Aorta (tissue), 5 donors: ENCODE measurements around the gene HOXD8. TPM values are rescaled to one million over a fixed set of nuclear protein-coding genes. Genes with fewer than 3 reads are reported as not detected.

Experiments used
- ATAC-seq: fragments of 200-7000 bp; cut with Tn5 transposase; one replicate; pipeline ENCODE4 v1.9.1; 2022; ENCODE audit warnings: moderate library complexity; ENCODE audit not compliant: low FRiP score
- DNase-seq, 2 donors: peaks; one replicate each; pipeline ENCODE4 v3.0.0-alpha.2; 2020
- H3K27ac ChIP-seq, 2 donors: one replicate each; pipeline ENCODE4 v1.5.1; 2013; ENCODE audit warnings: low read length in 2 of 2, mild to moderate bottlenecking in 2 of 2, moderate library complexity in 2 of 2, control low read depth in 1 of 2, inconsistent platforms in 1 of 2, low read depth in 1 of 2
- H3K27me3 ChIP-seq, 2 donors: one replicate each; pipeline ENCODE4 v1.6.1; 2013; ENCODE audit warnings: control low read depth in 1 of 2, low read length in 1 of 2, mild to moderate bottlenecking in 1 of 2, moderate library complexity in 1 of 2; ENCODE audit not compliant: insufficient read depth in 2 of 2, control insufficient read depth in 1 of 2
- H3K36me3 ChIP-seq, 2 donors: one replicate each; pipeline ENCODE4 v1.6.1; 2013; ENCODE audit warnings: control low read depth in 1 of 2, low read length in 1 of 2, mild to moderate bottlenecking in 1 of 2; ENCODE audit not compliant: insufficient read depth in 2 of 2, control insufficient read depth in 1 of 2
- H3K4me1 ChIP-seq, 2 donors: one replicate each; pipeline ENCODE4 v1.6.1; 2013; ENCODE audit warnings: low read length in 2 of 2, control low read depth in 1 of 2, mild to moderate bottlenecking in 1 of 2, moderate library complexity in 1 of 2; ENCODE audit not compliant: insufficient read depth in 2 of 2, control insufficient read depth in 1 of 2
- H3K4me3 ChIP-seq, 2 donors: one replicate each; pipeline ENCODE4 v1.5.1; 2013; ENCODE audit warnings: low read length in 2 of 2, control low read depth in 1 of 2, mild to moderate bottlenecking in 1 of 2
- H3K9me3 ChIP-seq: one replicate; pipeline ENCODE4 v1.6.1; 2013; ENCODE audit warnings: mild to moderate bottlenecking, low read length; ENCODE audit not compliant: control insufficient read depth
- WGBS, 2 donors: extraction: QIAGEN DNeasy Blood & Tissue Kit; methylation state at CpG; one replicate each; pipeline ENCODE4 v1.1.7; 2013; 5-methylcytosine and 5-hydroxymethylcytosine counted together
- intact Hi-C, 2 donors: fragments of 100-400 bp; cut with DNase I; formaldehyde crosslinking; loops; one replicate each; pipeline versions ENCODE4 v1.14.2 to v1.15.0; 2022
- polyA plus RNA-seq, 2 donors: library from polyadenylated mRNA; stranded (reverse); fragments of 200-250 nt; gene quantifications; one replicate each; pipeline ENCODE4 v1.2.3, GENCODE V29; 2013
- total RNA-seq, 2 donors: library from RNA; stranded (reverse); fragmentation: NEBNext Ultra II Directional; extraction: Animal tissue kit (Norgen Biotek cat#: 25700); gene quantifications; one replicate each; pipeline ENCODE4 v1.2.1, GENCODE V29; 2021
- donor health status: healthy with polysubstance abuse.
- donor health status: Bipolar disorder and iron deficiency.
- donor health status: DM: no; HTN: no; CAD: no.
- donor health status: DM: no; HTN: no; CAD: no.
- donor health status: DM: yes; HTN: yes; CAD: no.

HOXD8 gene
- total and polyA plus RNA-seq, 4 donors: 2.5 to 14.4 (median 9.4) TPM

DNA sequence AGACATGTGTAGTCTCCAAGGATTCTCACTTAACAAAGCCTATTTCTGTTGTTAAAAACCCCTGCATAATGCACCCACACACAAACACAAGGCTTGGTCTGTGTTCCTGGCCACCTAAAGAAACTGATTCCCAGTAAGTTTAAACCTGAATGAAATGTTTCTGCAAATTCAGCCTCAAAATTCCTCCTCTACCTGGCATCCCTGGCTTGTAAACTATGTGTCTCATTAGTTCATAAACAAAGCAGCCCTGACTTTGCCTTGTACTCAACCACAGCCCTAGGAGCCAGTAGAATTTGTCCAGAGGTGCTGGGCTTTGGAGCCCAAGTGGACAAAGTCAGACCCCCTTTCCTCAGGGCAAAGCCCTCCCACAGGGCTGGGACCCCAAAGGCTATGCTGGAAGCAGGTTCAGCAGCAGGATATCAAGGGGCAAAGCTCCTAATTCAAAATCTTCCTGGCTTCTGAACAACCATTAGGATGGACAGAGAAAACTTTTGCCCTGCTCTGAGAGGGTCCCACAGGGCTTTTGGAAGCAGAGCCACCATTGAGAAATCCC lies 39.6 kb upstream of the HOXD8 start:
- H3K36me3 ChIP-seq: no peaks in the 10 kb centered on the region
- no peak for ATAC-seq
- H3K9me3 ChIP-seq: no peaks in the 10 kb centered on the region
- intact Hi-C loops: loop anchor here (2.0 to 10.0 kb wide), 5 partner anchors 399 to 1755 kb away; partner anchors contain the start of genes ATP5MC3 (in 1 of the 2) and SP9 (in 1 of the 2)
- no peak overlapping the region for H3K4me3 ChIP-seq
- no peaks in the 10 kb centered on the region for H3K4me1 ChIP-seq
- no peaks in the 10 kb centered on the region for H3K27me3 ChIP-seq
- DNase-seq: no peak
- H3K27ac ChIP-seq: no peak overlapping the region

DNA sequence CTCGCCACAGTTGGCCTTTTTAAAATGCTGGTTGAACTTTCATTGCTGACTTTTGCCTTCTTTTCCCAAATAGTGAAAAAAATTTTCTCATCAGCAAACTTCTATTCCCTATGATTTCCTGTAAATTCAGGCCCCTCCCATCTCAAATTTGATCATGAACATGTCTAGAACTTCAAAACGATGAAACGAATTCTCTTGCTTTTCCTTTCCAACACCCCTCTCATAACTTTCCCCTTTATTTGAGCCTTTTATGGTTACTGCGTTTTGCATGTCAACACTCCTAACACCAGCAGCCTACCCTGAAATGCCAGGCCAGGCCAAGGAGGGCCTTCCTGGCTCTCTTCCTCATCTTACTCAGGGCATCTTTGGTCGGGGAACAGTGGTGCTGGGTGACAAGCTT lies 38.6 kb upstream of the HOXD8 start:
- Histone ChIP-seq H3K36me3 (no peaks in the 10 kb centered on the region), H3K4me1 (no peaks in the 10 kb centered on the region), H3K27ac (no peak overlapping the region), H3K9me3 (no peaks in the 10 kb centered on the region), H3K27me3 (no peaks in the 10 kb centered on the region), H3K4me3 (no peak overlapping the region)
- WGBS, 2 donors: 47 to 52% methylated on average over 5 of the region's 5 CpGs
- DNase-seq (no peak), ATAC-seq (no peak)
- intact Hi-C loops: loop anchor here in 1 of 2 donors (10.0 kb wide), 1 partner anchor 906 kb away; the partner anchor contains the start of gene ATP5MC3

DNA sequence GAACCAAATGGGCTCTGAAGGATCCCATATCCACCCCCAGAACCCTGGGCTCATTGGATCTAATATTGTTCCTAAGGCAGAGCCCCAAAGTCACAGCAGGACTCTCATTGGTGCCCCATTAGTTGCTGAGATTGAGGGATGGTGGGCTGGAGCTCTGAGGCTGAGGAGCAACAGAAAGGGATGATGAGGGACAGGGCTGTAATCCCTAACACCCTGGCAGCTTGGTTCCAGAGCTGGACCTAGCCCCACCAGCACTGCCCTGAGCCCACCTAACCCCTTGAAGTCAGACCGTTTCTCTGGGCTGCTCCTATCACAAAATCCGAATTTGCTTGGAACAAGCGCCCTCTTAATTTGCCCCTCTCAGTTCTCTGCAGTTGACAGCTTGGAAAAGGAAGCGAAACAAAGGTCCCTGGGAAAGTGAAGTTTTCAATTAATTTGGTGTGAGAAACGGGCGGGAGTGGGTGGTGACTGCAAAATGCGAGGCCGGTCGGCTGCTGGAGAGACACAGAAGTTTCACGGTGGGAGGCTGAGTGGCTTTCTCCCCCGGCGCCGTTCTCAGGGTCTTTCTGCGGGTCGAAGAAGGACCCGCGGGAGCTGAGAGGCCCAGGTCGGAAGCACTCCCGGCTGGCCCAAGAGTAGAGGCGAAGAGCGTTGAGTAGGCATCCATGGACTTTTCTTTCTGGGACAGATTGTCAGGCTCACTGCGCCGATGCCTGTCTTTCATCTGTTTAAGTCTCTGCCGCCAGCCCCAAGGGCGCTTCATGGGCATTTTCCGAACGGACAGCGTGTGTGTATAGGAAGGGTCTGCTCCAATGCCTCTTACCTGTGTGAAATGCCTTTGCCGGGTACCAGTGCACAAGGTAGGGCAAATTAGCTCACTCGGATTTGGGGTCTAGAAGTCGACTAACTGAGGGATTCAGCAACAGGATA lies 37.9 kb upstream of the HOXD8 start:
- 15 to 18% methylated on average over 28 to 31 of the region's 31 CpGs for WGBS, 2 donors
- Histone ChIP-seq H3K9me3 (no peaks in the 10 kb centered on the region), H3K4me1 (no peaks in the 10 kb centered on the region), H3K4me3 (no peak overlapping the region), H3K27me3 (no peaks in the 10 kb centered on the region), H3K36me3 (no peaks in the 10 kb centered on the region), H3K27ac (no peak overlapping the region)
- DNase-seq (peak in 1 of 2 donors; percentile 19), ATAC-seq (no peak)
- intact Hi-C loops: loop anchor here in 1 of 2 donors (10.0 kb wide), 1 partner anchor 907 kb away; the partner anchor contains the start of gene ATP5MC3

DNA sequence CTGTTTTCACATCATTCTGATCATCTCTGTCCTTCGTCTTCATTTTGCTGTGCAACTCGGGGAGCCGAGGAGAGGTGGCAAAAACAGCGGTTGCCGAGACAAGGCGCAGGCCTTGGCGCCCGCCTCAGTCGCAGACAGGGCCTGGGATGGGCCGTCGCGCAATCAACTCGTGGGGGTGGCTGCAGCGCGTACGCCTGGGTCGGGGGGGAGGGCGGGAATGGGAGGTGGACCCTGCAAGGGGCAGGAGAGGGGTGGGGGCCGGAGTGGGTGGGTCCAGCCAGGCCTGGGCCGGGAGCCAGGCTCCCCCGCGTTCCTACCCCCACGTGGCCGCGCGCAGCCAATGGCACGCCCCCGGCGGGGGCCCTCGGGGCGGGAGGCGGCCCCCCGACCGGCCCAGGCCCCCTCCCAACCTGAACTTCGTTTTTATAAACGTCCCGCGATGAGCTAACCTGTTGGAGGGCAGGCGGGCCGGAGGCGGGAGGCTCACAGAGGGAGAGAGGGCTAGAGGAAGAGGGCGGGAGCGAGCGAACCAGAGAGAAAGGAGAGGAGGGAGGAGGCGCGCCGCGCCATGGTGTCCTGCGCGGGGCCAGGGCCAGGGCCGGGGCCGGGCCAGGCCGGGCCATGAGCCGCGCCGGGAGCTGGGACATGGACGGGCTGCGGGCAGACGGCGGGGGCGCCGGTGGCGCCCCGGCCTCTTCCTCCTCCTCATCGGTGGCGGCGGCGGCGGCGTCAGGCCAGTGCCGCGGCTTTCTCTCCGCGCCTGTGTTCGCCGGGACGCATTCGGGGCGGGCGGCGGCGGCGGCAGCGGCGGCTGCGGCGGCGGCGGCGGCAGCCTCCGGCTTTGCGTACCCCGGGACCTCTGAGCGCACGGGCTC lies 37.0 kb upstream of the HOXD8 start, which contains the start of gene HOXD13:
TSS of gene HOXD13 (plus strand) at position 452 of the 875 bp plus-strand sequence. CDS start at position 622, 170 bp downstream.
- 4 to 5% methylated on average over 45 to 95 of the region's 95 CpGs for WGBS, 2 donors
- Histone ChIP-seq H3K4me1 (no peaks in the 10 kb centered on the region), H3K27me3 (no peaks in the 10 kb centered on the region), H3K4me3 (peak within 1 kb of the TSS in 1 of 2 donors; percentile 22), H3K9me3 (no peaks in the 10 kb centered on the region), H3K36me3 (no peaks in the 10 kb centered on the region), H3K27ac (no peak within 1 kb of the TSS)
- ATAC-seq: no peak
- intact Hi-C loops: loop anchor here in 1 of 2 donors (10.0 kb wide), 1 partner anchor 908 kb away; the partner anchor contains the start of gene ATP5MC3
- peak in 1 of 2 donors; percentile 49 for DNase-seq

DNA sequence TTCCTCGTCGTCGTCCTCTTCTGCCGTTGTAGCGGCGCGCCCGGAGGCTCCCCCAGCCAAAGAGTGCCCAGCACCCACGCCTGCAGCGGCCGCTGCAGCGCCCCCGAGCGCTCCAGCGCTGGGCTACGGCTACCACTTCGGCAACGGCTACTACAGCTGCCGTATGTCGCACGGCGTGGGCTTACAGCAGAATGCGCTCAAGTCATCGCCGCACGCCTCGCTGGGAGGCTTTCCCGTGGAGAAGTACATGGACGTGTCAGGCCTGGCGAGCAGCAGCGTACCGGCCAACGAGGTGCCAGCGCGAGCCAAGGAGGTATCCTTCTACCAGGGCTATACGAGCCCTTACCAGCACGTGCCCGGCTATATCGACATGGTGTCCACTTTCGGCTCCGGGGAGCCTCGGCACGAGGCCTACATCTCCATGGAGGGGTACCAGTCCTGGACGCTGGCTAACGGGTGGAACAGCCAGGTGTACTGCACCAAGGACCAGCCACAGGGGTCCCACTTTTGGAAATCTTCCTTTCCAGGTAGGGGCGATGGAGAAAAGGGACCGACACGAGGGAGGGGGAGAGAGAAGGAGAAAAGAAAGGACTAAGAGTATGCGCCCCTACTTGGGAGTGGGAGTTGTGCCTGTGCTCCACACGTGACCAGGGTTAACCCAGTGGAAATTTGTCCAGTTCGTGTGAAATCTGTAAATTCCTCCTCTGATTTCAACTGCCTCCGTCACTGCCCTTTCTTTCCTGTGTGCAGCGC lies 36.2 kb upstream of the HOXD8 start:
- no peaks in the 10 kb centered on the region for H3K36me3 ChIP-seq
- no peaks in the 10 kb centered on the region for H3K9me3 ChIP-seq
- peak overlapping the region in 1 of 2 donors; percentile 14 for H3K4me3 ChIP-seq
- ATAC-seq (no peak), DNase-seq (peak in 1 of 2 donors; percentile 44)
- H3K27me3 ChIP-seq: no peaks in the 10 kb centered on the region
- 5% methylated on average over 53 of the region's 53 CpGs for WGBS, 2 donors
- no peaks in the 10 kb centered on the region for H3K4me1 ChIP-seq
- no peak overlapping the region for H3K27ac ChIP-seq
- intact Hi-C loops: loop anchor here in 1 of 2 donors (10.0 kb wide), 1 partner anchor 909 kb away; the partner anchor contains the start of gene ATP5MC3

DNA sequence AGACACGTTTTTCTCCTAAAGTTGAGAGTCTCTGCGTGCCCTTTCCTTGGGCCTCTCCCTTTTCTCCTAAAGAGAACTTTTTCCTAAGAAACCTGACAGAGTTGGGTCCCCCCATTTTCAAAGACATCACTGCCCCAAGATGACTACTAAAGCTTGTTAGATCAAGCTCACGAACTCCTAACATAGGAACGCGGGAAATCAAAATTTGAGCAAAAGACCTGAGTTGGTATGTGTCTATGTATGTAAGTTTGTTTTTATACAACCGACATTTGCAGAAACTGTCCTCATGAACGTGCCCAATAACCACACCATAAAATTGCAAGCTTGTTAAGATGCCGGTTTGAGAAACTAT lies 35.6 kb upstream of the HOXD8 start:
- ATAC-seq (no peak), DNase-seq (no peak)
- intact Hi-C loops: loop anchor here in 1 of 2 donors (10.0 kb wide), 1 partner anchor 909 kb away; the partner anchor contains the start of gene ATP5MC3
- Histone ChIP-seq H3K4me3 (peak overlapping the region in 1 of 2 donors; percentile 14), H3K27ac (no peak overlapping the region), H3K27me3 (no peaks in the 10 kb centered on the region), H3K4me1 (no peaks in the 10 kb centered on the region), H3K9me3 (no peaks in the 10 kb centered on the region), H3K36me3 (no peaks in the 10 kb centered on the region)
- 18 to 22% methylated on average over 8 of the region's 8 CpGs for WGBS, 2 donors

DNA sequence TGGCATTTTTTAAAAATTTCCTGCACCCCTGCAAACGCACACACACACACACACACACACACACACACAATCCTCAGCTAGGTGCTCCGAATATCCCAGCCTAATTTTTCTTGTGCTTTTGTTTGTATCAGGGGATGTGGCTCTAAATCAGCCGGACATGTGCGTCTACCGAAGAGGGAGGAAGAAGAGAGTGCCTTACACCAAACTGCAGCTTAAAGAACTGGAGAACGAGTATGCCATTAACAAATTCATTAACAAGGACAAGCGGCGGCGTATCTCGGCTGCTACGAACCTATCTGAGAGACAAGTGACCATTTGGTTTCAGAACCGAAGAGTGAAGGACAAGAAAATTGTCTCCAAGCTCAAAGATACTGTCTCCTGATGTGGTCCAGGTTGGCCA lies 35.2 kb upstream of the HOXD8 start:
- intact Hi-C loops: loop anchor here in 1 of 2 donors (10.0 kb wide), 1 partner anchor 910 kb away; the partner anchor contains the start of gene ATP5MC3
- no peak overlapping the region for H3K27ac ChIP-seq
- DNase-seq (no peak), ATAC-seq (no peak)
- H3K36me3 ChIP-seq: no peaks in the 10 kb centered on the region
- H3K4me3 ChIP-seq: no peak overlapping the region
- no peaks in the 10 kb centered on the region for H3K4me1 ChIP-seq
- WGBS, 2 donors: 12 to 15% methylated on average over 12 of the region's 12 CpGs
- H3K27me3 ChIP-seq: no peaks in the 10 kb centered on the region
- no peaks in the 10 kb centered on the region for H3K9me3 ChIP-seq
